COLO668 (cell line): ENCODE data around the gene TNNT1.
A peak's percentile ranks its signal among the peaks of the same experiment; 100 is the strongest.

ENCODE experiments used
- DNase-seq: peaks from one replicate; lab custom pipeline; 2025; ENCODE audit not compliant: unreplicated experiment; lab: John Stamatoyannopoulos, UW

TNNT1 gene

GRCh38 chr19:55091955-55092354 lies 57.1 kb downstream of the TNNT1 start:
- no peak for DNase-seq

- DNase-seq, result peak; percentile 7
Measured at GRCh38 chr19:55091126-55091910, 57.7 kb downstream of the TNNT1 start.

- DNase-seq, result no peak
Measured at GRCh38 chr19:55090564-55090963, 58.4 kb downstream of the TNNT1 start.

GRCh38 chr19:55089342-55089944 lies 59.6 kb downstream of the TNNT1 start:
- DNase-seq, result no peak

- peak; percentile 76 for DNase-seq
Measured at GRCh38 chr19:55088543-55089341, 60.3 kb downstream of the TNNT1 start.

DNA sequence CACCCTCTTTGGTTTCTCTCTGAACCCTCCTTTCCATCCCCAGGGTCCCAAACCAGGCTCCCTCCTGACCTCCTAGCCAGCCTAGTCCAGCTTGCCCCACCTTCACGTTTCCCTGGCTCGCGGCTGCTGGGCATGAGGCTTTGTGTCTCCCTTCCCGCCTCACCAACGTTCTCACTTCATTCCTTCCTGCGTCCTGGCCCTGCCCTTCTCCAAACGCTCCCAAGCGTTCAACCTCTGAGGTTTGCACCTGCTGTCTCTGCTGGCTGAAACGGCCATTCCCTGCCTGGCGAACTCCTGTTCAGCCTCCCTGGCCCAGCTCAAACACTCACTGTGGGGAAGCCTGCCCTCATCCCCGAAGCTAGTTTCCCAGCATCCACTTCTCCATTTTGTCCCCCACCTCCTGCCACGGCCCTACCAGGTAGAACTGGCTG lies 61.0 kb downstream of the TNNT1 start:
- DNase-seq, result no peak

DNA sequence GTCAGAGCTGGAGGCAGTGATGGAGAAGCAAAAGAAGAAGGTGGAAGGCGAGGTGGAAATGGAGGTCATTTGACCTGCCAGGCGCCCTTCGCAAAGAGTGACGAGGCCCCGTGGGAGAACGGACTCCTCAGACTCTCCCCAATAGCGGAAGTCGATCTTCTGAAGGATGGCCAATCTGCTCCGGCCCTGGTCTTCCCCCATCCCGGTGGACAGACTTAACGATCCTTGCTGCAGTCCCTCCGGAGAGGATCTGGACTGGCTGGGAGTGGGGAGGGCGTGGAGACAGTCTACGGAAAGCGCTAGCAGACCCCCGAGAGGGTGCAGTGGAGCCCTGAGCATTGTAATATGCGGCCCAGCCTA lies 61.5 kb downstream of the TNNT1 start:
- DNase-seq, result no peak

DNA sequence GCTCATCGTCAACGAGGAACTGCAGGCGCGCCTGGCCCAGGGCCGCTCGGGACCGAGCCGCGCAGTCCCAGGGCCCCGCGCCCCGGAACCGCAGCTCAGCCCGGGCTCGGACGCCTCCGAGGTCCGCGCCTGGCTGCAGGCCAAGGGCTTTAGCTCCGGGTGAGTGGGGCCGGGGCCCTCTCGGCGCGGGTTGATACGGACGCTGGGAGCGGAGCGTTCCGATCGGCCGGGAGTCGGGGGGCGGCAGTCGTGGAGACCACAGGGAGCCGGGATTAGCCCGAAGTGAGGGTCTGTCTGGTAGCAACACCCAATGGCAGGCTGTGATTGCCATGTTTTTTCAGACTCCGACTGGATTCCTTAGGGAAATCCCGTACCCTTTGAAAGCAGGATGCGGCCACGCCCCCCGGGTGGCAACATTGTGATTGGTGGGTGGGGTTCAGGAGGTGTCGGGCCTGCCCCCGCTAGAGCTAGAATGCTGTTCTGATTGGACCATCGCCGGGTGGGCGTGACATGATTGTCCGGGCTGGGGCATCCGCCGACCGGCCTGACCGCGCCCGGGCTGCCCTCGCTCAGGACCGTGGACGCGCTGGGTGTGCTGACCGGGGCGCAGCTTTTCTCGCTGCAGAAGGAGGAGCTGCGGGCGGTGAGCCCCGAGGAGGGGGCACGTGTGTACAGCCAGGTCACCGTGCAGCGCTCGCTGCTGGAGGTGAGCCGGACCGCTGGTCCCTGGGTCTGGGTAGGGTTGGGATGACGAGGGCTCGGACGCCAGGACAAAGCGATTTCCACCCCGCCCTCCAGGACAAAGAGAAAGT lies 62.1 kb downstream of the TNNT1 start:
- peak; percentile 57 for DNase-seq

DNA sequence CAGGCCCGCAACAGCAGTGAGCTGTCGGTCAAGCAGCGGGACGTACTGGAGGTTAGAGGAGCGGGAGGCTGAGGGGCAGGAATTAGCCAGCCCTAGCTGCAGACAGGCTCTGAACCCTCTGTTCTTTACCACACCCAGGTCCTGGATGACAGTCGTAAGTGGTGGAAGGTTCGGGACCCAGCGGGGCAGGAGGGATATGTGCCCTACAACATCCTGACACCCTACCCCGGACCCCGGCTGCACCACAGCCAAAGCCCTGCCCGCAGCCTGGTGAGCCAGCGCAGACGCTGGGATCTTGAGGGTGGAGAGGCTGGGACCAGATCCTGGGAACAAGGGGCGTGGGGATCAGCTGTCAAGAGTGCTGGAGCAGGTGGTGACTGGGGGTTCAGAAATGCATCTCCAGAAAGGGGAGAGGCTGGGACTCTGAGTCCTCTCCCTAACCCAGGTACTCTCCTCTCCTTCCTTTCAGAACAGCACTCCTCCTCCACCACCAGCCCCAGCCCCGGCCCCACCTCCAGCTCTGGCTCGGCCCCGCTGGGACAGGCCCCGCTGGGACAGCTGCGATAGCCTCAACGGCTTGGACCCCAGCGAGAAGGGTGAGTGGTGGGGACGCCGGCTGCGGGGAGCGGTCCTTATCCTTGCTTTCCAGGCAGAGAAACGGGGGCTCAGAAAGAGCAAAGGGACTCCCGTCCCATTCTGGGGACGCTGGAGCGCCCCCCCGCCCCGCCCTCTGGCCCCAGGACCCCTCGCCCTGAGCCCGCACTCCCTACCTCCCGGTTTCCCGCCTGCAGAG lies 62.9 kb downstream of the TNNT1 start:
- DNase-seq, result no peak

DNA sequence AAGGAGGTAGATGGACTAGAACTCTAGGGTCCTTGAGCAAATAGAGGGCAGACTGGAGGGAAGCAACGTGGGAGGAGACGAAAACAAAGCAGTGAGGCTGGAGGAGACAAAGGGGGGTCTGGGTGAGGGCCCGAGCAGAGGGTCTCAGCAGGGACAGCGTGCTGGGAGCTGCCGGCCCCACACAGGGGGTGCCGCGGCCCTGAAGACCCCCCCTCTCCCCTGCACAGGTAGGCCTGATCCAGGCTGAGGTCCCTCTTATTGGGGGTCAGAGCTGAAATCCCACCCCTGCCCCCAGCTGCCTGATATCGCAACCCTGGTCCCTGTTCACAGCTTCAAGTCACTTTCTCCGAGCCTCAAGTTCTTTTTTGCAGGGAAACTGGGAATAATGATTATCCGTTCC lies 64.6 kb downstream of the TNNT1 start:
- no peak for DNase-seq

DNA sequence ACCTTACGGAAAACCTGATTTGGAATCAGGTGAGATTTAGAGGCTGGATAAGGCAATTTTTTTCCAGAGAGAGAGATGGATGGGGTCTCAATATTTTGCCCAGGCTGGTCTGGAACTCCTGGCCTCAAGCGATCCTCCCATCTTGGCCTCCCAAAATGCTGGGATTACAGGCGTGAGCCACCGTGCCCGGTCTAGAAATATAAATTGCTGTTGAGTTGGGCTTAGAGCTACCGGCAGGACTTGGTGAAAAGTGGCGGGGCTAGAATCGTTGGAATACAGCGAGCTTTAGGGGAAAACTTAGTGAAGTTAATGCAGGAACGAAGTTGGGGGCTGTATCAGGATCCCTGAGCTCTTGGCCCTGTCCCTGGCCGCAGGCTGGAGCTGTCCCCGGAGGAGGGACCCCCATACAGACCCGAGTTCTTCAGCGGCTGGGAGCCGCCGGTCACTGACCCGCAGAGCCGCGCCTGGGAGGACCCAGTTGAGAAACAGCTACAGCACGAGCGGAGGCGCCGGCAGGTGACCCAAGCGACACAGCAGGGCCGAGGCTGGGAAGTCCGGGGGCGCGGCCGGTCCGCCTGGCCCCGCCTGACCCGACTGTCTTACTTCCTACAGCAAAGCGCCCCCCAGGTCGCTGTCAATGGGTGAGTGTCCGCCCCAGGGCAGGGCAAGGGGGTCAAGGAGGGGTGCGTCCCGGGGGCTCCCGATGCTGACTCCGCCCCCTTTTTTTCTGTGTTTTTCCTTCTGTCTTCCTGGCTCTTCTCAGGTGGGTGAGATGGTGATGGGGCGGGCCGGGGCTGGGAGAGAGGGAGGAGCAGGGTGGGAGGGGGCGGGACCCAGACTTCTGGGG lies 65.8 kb downstream of the TNNT1 start:
- DNase-seq, result no peak
